HepG2 (cell line): Measurements from ENCODE around the gene POLR3E. TPM values are rescaled to one million over a fixed set of nuclear protein-coding genes. Genes with fewer than 3 reads are reported as not detected.

Source experiments
- ERF ChIP-seq: IDR thresholded peaks from 2 replicates; pipeline ENCODE4 v1.6.1; 2018; ENCODE audit warnings: missing biosample characterization, missing genetic modification reagents
- FOXA3 ChIP-seq: IDR thresholded peaks from 2 replicates; pipeline ENCODE4 v1.6.1; 2016; ENCODE audit warnings: missing genetic modification reagents, missing compliant biosample characterization
- ISL2 ChIP-seq: sonication (generic); formaldehyde crosslinking; IDR thresholded peaks from 2 replicates; pipeline ENCODE4 v1.5.0; 2020; ENCODE audit warnings: missing genetic modification reagents
- NFE2 ChIP-seq: sonication (generic); formaldehyde crosslinking; IDR thresholded peaks from 2 replicates; pipeline ENCODE4 v1.4.0; 2020; ENCODE audit warnings: missing genetic modification reagents
- SMAD1 ChIP-seq: sonication (generic); formaldehyde crosslinking; IDR thresholded peaks from 2 replicates; pipeline ENCODE4 v1.4.0; 2020; ENCODE audit warnings: missing genetic modification reagents, low read depth, mild to moderate bottlenecking, borderline replicate concordance
- SNAPC2 ChIP-seq: sonication (generic); formaldehyde crosslinking; IDR thresholded peaks from 2 replicates; pipeline ENCODE4 v1.8.1; 2022; ENCODE audit warnings: mild to moderate bottlenecking, missing genetic modification reagents
- TOE1 ChIP-seq: sonication (generic); formaldehyde crosslinking; IDR thresholded peaks from 2 replicates; pipeline ENCODE4 v1.4.0; 2020; ENCODE audit warnings: mild to moderate bottlenecking, missing genetic modification reagents
- TOPORS ChIP-seq: sonication (generic); formaldehyde crosslinking; IDR thresholded peaks from 2 replicates; pipeline ENCODE4 v1.8.0; 2023; ENCODE audit warnings: mild to moderate bottlenecking, missing genetic modification reagents
- ZMAT5 ChIP-seq: sonication (generic); formaldehyde crosslinking; IDR thresholded peaks from 2 replicates; pipeline ENCODE4 v1.5.0; 2020; ENCODE audit warnings: mild to moderate bottlenecking, low read depth, missing genetic modification reagents, borderline replicate concordance
- ZNF614 ChIP-seq: IDR thresholded peaks from 2 replicates; pipeline ENCODE4 v1.6.1; 2018; ENCODE audit warnings: missing biosample characterization, missing genetic modification reagents, inconsistent platforms, borderline replicate concordance
- ZNF670 ChIP-seq: sonication (generic); formaldehyde crosslinking; IDR thresholded peaks from 2 replicates; pipeline ENCODE4 v1.8.0; 2022; ENCODE audit warnings: mild to moderate bottlenecking, missing genetic modification reagents, borderline replicate concordance
- polyA plus RNA-seq, 8 experiments: library from polyadenylated mRNA; depleted of rRNA in 3 of 8; stranded (reverse) in 7 of 8; unstranded in 1 of 8; fragments of >200 nt; fragmentation: Illumina TruSeq in 4 of 8; extraction: Trizol in 4 of 8; gene quantifications; 2 replicates each; pipeline versions ENCODE4 v1.2.1 to v1.2.3, GENCODE V29; 2011 to 2016; ENCODE audit warnings: low read depth in 4 of 8, missing spikeins in 1 of 8, mixed read lengths in 1 of 8; ENCODE audit not compliant: insufficient read depth in 1 of 8
- total RNA-seq, 5 experiments: library from RNA; depleted of rRNA; stranded (reverse); fragments of >200 nt; fragmentation: Illumina TruSeq; extraction: Trizol; gene quantifications; 2 replicates each; pipeline ENCODE4 v1.2.3, GENCODE V29; 2016; ENCODE audit warnings: low read depth in 1 of 5
- TF ChIP-seq, protein P1 (sequence below): sonication (generic); formaldehyde crosslinking; IDR thresholded peaks from 2 replicates; pipeline ENCODE4 v1.5.1; 2020; ENCODE audit warnings: mild to moderate bottlenecking, missing genetic modification reagents, borderline replicate concordance
- TF ChIP-seq, protein P2 (sequence below): IDR thresholded peaks from 2 replicates; pipeline ENCODE4 v1.4.0; 2020; ENCODE audit warnings: mild to moderate bottlenecking, missing genetic modification reagents
- TF ChIP-seq, protein P3 (sequence below): sonication (generic); formaldehyde crosslinking; IDR thresholded peaks from 2 replicates; pipeline ENCODE4 v1.4.0; 2020; ENCODE audit warnings: missing genetic modification reagents, mild to moderate bottlenecking, borderline replicate concordance

The POLR3E gene
- total and polyA plus RNA-seq, 2 of the 13 experiments (the other 11 are each of a cell fraction or from before 2014, with no cell fraction given) = 135 to 262 TPM

DNA sequence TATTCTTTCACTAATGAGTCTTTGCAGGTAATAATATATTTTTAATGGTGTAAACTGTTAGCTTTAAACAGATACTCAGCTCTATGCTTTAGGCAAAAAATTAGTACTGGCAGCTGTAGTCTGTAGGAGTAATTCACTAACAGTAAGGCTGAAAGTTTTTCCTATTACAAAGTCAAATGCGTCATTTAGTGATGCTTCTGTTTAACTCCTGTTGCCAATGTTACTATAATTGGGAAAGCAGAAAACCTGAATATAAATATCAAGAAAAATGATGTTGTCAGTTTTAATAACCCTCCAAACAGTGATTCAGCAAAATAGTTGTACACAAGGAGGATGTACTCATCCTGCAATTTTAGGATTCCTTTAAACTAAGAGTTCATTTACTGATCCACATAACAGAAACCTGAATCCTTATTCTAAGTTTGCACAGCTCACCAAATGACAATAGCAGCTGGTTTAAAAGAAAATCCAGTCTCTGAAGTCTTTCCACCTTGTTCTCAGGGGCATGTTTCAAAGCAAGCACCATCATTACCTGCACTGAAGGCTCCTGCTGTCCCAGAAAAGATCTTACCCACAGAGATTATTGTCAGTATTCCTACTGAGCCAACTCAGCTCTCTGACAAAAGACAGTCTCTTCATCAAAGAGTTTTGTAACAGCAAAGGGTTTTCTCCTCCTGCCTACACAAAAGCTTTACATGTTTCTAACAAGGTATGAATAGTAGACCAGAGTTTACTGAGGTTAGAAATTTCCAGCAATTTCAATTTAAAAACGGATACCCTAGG, 73.0 kb downstream of the POLR3E start (continued):
- TF ChIP-seq, protein P1, sequence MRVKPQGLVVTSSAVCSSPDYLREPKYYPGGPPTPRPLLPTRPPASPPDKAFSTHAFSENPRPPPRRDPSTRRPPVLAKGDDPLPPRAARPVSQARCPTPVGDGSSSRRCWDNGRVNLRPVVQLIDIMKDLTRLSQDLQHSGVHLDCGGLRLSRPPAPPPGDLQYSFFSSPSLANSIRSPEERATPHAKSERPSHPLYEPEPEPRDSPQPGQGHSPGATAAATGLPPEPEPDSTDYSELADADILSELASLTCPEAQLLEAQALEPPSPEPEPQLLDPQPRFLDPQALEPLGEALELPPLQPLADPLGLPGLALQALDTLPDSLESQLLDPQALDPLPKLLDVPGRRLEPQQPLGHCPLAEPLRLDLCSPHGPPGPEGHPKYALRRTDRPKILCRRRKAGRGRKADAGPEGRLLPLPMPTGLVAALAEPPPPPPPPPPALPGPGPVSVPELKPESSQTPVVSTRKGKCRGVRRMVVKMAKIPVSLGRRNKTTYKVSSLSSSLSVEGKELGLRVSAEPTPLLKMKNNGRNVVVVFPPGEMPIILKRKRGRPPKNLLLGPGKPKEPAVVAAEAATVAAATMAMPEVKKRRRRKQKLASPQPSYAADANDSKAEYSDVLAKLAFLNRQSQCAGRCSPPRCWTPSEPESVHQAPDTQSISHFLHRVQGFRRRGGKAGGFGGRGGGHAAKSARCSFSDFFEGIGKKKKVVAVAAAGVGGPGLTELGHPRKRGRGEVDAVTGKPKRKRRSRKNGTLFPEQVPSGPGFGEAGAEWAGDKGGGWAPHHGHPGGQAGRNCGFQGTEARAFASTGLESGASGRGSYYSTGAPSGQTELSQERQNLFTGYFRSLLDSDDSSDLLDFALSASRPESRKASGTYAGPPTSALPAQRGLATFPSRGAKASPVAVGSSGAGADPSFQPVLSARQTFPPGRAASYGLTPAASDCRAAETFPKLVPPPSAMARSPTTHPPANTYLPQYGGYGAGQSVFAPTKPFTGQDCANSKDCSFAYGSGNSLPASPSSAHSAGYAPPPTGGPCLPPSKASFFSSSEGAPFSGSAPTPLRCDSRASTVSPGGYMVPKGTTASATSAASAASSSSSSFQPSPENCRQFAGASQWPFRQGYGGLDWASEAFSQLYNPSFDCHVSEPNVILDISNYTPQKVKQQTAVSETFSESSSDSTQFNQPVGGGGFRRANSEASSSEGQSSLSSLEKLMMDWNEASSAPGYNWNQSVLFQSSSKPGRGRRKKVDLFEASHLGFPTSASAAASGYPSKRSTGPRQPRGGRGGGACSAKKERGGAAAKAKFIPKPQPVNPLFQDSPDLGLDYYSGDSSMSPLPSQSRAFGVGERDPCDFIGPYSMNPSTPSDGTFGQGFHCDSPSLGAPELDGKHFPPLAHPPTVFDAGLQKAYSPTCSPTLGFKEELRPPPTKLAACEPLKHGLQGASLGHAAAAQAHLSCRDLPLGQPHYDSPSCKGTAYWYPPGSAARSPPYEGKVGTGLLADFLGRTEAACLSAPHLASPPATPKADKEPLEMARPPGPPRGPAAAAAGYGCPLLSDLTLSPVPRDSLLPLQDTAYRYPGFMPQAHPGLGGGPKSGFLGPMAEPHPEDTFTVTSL (CRISPR knock-in tag) = peak; percentile 47; the same call in 1 of the 2 replicates
- no peak for TF ChIP-seq SMAD1 (CRISPR knock-in tag)
- TF ChIP-seq NFE2 (CRISPR knock-in tag) = 0 out of 2 replicates have a peak, but pooled peaks have one; percentile 26
- TF ChIP-seq TOPORS (CRISPR knock-in tag) = 0 out of 2 replicates have a peak, but pooled peaks have one; percentile 10
- TF ChIP-seq ISL2 (CRISPR knock-in tag) = no peak
- TF ChIP-seq, protein P2, sequence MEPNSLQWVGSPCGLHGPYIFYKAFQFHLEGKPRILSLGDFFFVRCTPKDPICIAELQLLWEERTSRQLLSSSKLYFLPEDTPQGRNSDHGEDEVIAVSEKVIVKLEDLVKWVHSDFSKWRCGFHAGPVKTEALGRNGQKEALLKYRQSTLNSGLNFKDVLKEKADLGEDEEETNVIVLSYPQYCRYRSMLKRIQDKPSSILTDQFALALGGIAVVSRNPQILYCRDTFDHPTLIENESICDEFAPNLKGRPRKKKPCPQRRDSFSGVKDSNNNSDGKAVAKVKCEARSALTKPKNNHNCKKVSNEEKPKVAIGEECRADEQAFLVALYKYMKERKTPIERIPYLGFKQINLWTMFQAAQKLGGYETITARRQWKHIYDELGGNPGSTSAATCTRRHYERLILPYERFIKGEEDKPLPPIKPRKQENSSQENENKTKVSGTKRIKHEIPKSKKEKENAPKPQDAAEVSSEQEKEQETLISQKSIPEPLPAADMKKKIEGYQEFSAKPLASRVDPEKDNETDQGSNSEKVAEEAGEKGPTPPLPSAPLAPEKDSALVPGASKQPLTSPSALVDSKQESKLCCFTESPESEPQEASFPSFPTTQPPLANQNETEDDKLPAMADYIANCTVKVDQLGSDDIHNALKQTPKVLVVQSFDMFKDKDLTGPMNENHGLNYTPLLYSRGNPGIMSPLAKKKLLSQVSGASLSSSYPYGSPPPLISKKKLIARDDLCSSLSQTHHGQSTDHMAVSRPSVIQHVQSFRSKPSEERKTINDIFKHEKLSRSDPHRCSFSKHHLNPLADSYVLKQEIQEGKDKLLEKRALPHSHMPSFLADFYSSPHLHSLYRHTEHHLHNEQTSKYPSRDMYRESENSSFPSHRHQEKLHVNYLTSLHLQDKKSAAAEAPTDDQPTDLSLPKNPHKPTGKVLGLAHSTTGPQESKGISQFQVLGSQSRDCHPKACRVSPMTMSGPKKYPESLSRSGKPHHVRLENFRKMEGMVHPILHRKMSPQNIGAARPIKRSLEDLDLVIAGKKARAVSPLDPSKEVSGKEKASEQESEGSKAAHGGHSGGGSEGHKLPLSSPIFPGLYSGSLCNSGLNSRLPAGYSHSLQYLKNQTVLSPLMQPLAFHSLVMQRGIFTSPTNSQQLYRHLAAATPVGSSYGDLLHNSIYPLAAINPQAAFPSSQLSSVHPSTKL (CRISPR knock-in tag) = peak; percentile 13; the same call in 1 of the 2 replicates
- no peak for TF ChIP-seq TOE1 (CRISPR knock-in tag)
- 0 out of 2 replicates have a peak, but pooled peaks have one; percentile 27 for TF ChIP-seq SNAPC2 (CRISPR knock-in tag)
- TF ChIP-seq ZNF670 = 0 out of 2 replicates have a peak, but pooled peaks have one; percentile 17
- TF ChIP-seq FOXA3 (CRISPR knock-in tag) = peak; percentile 56; the same call in 1 of the 2 replicates
- no peak for TF ChIP-seq ZMAT5 (CRISPR knock-in tag)
- TF ChIP-seq, protein P3, sequence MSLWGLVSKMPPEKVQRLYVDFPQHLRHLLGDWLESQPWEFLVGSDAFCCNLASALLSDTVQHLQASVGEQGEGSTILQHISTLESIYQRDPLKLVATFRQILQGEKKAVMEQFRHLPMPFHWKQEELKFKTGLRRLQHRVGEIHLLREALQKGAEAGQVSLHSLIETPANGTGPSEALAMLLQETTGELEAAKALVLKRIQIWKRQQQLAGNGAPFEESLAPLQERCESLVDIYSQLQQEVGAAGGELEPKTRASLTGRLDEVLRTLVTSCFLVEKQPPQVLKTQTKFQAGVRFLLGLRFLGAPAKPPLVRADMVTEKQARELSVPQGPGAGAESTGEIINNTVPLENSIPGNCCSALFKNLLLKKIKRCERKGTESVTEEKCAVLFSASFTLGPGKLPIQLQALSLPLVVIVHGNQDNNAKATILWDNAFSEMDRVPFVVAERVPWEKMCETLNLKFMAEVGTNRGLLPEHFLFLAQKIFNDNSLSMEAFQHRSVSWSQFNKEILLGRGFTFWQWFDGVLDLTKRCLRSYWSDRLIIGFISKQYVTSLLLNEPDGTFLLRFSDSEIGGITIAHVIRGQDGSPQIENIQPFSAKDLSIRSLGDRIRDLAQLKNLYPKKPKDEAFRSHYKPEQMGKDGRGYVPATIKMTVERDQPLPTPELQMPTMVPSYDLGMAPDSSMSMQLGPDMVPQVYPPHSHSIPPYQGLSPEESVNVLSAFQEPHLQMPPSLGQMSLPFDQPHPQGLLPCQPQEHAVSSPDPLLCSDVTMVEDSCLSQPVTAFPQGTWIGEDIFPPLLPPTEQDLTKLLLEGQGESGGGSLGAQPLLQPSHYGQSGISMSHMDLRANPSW = 0 out of 2 replicates have a peak, but pooled peaks have one; percentile 11
- TF ChIP-seq ZNF614 (CRISPR knock-in tag) = 0 out of 2 replicates have a peak, but pooled peaks have one; percentile 6
- TF ChIP-seq ERF (CRISPR knock-in tag) = peak; percentile 25; the same call in 1 of the 2 replicates
